Fibroblast of lung (primary cell): ENCODE results near the gene DCD.

ENCODE experiments used
- CTCF ChIP-seq, 2 donors: IDR thresholded peaks in 1 of 2; conservative IDR thresholded peaks in 1 of 2; 1 replicate in 1 of 2; 2 replicates in 1 of 2; pipeline ENCODE4 v1.5.1; 2011 to 2012; ENCODE audit warnings: low read length in 2 of 2, control low read depth in 1 of 2, inconsistent platforms in 1 of 2, low read depth in 1 of 2, mild to moderate bottlenecking in 1 of 2
- EZH2 ChIP-seq: IDR thresholded peaks from 2 replicates; pipeline ENCODE4 v1.5.1; 2012; ENCODE audit warnings: low read length, control low read depth, mild to moderate bottlenecking; ENCODE audit errors: missing control alignments

DNA sequence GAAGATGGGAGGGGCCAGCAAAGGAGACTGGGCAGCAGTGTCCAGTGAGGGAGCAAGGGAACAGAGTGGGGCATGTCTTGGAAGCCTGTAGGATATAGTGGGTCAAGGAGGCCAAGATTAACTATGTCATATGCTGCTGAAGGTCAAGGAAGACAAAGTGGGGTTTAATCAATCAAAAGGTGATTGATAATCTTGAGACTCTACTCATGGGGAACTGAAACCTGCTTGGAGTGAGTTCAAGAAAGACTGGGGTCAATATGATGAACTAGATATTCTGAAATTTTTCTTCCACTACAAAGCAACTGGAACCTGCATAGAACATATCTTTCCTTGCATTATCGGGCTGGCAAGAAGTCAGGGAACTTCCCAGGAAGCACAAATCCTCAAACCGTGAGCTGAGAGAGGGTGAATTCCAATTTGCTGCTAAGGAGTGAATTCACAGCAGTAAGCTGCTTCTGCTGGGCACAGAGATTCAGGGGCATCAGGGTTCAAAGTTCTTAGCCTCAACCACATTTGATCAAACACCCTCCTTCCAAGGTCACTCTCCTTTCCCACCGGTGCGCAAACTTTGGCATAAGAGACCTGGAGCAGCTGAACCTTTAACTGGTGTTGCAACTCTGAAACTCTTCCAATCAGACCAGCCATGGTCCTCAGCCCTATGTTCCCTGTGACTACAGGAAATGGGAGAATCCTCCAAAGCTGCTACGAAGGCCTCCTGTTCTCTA is 40.3 kb upstream of the DCD start:
- TF ChIP-seq CTCF (conservative IDR thresholded peaks at IDR 0.05 in 1 of 2, IDR thresholded peaks at IDR 0.05 in 1 of 2; ENCODE audit: low read depth in 1 of 2, low read length in 2 of 2): no peak
- TF ChIP-seq EZH2: no peak
